Activated CD4-positive, alpha-beta memory T cell treated with anti-CD3 and anti-CD28 coated beads, Interleukin-2, amount 10 ng/mL, durations not matched to agents 7 days and 5 days (primary cell): Measurements from ENCODE around the gene LONP2. TPM values are rescaled to one million over a fixed set of nuclear protein-coding genes. Genes with fewer than 3 reads are reported as not detected.
"Not testable (repeated sequence)": the region's sequence is repeated elsewhere in the genome, so short reads cannot be mapped to it uniquely, and the experiment has no call there.

ENCODE experiments used
- CTCF ChIA-PET: fragments of 350-600 bp; sonication (Branson Sonifier 250); formaldehyde crosslinking; loops from one replicate; lab custom pipeline; 2021; ENCODE audit warnings: antibody characterized with exemption, inconsistent platforms; lab: Charles Lee
- POLR2A ChIA-PET: fragments of 350-600 bp; sonication (Branson Sonifier 250); formaldehyde crosslinking; loops from one replicate; lab custom pipeline; 2021; ENCODE audit warnings: antibody characterized with exemption; lab: Charles Lee
- DNase-seq: peaks from one replicate; pipeline ENCODE4 v3.0.0-alpha.2; 2020
- H3K27ac Mint-ChIP-seq: one replicate; pipeline ENCODE4 v1.8.0; 2021; ENCODE audit warnings: mild to moderate bottlenecking, mixed read lengths
- H3K27me3 Mint-ChIP-seq: one replicate; pipeline ENCODE4 v1.8.0; 2021; ENCODE audit warnings: mixed read lengths
- H3K36me3 Mint-ChIP-seq: one replicate; pipeline ENCODE4 v1.8.0; 2021; ENCODE audit warnings: low read depth, mixed read lengths
- H3K4me1 Mint-ChIP-seq: one replicate; pipeline ENCODE4 v1.8.0; 2021; ENCODE audit warnings: mixed read lengths
- H3K4me3 Mint-ChIP-seq: one replicate; pipeline ENCODE4 v1.8.0; 2021; ENCODE audit warnings: mild to moderate bottlenecking, mixed read lengths
- H3K9me3 Mint-ChIP-seq: one replicate; pipeline ENCODE4 v1.8.0; 2021; ENCODE audit warnings: mixed read lengths
- total RNA-seq, 2 experiments: library from RNA; stranded (reverse); gene quantifications; one replicate each; pipeline ENCODE4 v1.2.3, GENCODE V29; 2021

The LONP2 gene
- total RNA-seq, 2 experiments from 2014 or later, result 50.4 to 52.1 TPM

DNA sequence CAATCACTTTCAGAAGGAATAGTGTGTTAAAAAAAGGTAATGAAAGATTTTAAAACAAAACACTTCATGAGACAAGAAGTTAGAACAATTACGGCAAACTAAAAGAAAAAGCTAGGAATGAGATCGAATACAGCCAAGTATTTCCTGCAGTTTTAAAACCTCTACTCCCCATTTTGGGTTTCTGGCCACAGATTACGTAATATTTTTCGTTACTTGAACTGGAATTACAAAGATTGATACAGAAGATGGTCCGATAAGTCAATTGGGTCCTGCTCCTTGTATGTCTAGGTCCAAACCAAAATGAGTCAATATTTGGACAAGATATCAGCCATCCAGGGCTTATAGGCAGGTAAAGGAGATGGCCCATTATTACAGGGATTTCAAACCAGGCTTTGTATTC lies 88.9 kb downstream of the LONP2 start:
- Mint-ChIP-seq H3K4me3 (no peak overlapping the region), H3K36me3 (peaks cover 32% of the 10 kb centered on the region), H3K4me1 (no peaks in the 10 kb centered on the region), H3K27ac (no peak overlapping the region), H3K27me3 (no peaks in the 10 kb centered on the region), H3K9me3 (no peaks in the 10 kb centered on the region)
- DNase-seq, result no peak
- ChIA-PET CTCF (no interaction called here), POLR2A (no interaction called here)

DNA sequence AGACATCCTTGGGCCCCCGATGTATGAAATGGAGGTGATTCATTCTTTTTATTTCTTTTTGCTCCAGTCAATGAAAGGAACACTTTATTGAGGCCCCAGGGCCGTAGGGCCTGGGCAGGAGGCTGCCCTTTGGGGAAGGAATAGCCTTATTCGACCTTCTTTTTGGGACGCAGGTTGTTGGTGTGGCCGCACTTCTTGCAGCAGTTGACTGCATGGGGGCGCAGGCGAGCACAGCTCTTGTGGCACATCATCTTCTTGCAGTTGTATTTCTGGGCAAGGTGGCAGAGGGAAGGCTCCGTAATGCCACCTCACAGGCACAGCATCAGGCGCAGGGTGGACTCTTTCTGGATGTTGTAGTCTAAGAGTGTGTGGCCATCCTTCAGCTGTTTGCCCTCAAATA lies 90.2 kb downstream of the LONP2 start:
- H3K9me3 Mint-ChIP-seq, result no peaks in the 10 kb centered on the region
- H3K27ac Mint-ChIP-seq, result no peak overlapping the region
- ChIA-PET CTCF (no interaction called here), POLR2A (no interaction called here)
- DNase-seq, result no peak
- H3K27me3 Mint-ChIP-seq, result no peaks in the 10 kb centered on the region
- H3K4me3 Mint-ChIP-seq, result no peak overlapping the region
- H3K4me1 Mint-ChIP-seq, result peaks cover 6% of the 10 kb centered on the region
- peaks cover 41% of the 10 kb centered on the region for H3K36me3 Mint-ChIP-seq

DNA sequence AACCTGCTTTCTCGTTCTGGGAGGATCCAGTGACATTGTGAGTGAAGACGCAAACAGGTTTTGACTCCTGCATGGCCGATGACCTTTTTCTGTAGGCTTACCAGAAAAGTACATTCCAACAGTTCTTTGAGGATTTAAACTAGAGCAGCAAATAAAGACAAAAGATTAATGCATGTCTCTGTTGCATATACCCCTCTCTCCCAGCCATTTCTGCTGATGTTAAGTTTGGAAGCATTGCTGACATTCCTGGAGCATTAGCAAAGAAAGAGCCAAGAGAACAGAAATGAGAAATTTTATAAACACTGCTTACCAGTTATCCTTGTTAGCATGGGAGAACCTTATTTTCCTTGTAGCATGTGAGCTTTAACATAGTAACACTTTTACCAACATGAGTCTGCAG lies 91.9 kb downstream of the LONP2 start:
- Mint-ChIP-seq H3K9me3 (no peaks in the 10 kb centered on the region), H3K4me1 (peaks cover 15% of the 10 kb centered on the region), H3K4me3 (no peak overlapping the region), H3K27ac (no peak overlapping the region), H3K36me3 (peaks cover 41% of the 10 kb centered on the region), H3K27me3 (no peaks in the 10 kb centered on the region)
- POLR2A ChIA-PET, result no interaction called here
- DNase-seq, result no peak
- CTCF ChIA-PET, result interaction anchor here (1.0 to 1.1 kb wide), 2 partner anchors 15 to 294 kb away, joined by 3 to 4 read pairs; no protein-coding TSS in a partner anchor

DNA sequence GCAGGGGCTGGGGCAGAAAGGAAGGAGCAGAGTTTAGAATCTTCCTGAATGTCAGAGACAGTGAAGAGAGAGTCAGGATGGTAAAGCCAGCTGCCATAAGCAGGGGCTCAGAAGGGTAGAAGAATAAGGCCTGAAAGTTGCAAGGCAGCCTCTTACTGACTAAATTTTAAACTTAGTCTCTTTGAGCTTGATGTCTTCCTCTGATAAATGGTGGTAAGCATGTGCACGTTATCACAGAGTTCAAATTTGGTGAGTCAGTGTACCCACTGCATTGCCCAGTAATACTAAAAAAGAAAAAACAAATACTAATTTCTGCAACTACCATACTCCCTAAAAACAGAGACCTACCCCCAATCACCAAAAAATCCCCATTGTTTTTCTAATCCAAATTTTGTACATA lies 96.0 kb downstream of the LONP2 start:
- CTCF ChIA-PET, result interaction anchor here (2.6 kb wide), 1 partner anchor 283 kb away, joined by 7 read pairs; no protein-coding TSS in a partner anchor
- Mint-ChIP-seq H3K9me3 (no peaks in the 10 kb centered on the region), H3K36me3 (peaks cover 51% of the 10 kb centered on the region), H3K27ac (peak overlapping the region; percentile 36), H3K27me3 (no peaks in the 10 kb centered on the region), H3K4me1 (peaks cover 15% of the 10 kb centered on the region), H3K4me3 (no peak overlapping the region)
- no peak for DNase-seq
- POLR2A ChIA-PET, result no interaction called here

DNA sequence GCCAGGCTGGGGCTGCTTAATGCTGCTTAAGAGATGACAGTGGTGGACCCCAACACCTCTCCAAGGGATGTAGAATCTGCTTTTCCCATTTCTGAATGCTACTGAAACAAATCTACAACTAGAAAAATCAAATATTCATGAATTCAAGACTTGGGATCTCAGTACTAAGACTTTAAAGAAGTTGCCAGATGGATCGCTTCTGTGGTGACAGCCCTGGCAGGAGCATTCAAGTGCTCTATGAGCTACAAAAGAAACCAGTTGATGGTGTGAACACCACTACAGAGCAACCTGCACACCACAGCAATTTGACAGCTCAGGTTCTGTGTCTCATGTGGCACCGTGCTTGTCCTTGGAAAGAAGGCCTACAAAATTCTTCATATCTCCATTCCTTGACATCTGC lies 98.5 kb downstream of the LONP2 start:
- Mint-ChIP-seq H3K27ac (no peak overlapping the region), H3K9me3 (no peaks in the 10 kb centered on the region), H3K4me3 (no peak overlapping the region), H3K4me1 (peaks cover 15% of the 10 kb centered on the region), H3K27me3 (no peaks in the 10 kb centered on the region), H3K36me3 (peaks cover 42% of the 10 kb centered on the region)
- ChIA-PET CTCF (interaction anchor here (1.2 to 1.3 kb wide), 2 partner anchors 11 to 281 kb away, joined by 3 to 5 read pairs; no protein-coding TSS in a partner anchor), POLR2A (no interaction called here)
- no peak for DNase-seq

DNA sequence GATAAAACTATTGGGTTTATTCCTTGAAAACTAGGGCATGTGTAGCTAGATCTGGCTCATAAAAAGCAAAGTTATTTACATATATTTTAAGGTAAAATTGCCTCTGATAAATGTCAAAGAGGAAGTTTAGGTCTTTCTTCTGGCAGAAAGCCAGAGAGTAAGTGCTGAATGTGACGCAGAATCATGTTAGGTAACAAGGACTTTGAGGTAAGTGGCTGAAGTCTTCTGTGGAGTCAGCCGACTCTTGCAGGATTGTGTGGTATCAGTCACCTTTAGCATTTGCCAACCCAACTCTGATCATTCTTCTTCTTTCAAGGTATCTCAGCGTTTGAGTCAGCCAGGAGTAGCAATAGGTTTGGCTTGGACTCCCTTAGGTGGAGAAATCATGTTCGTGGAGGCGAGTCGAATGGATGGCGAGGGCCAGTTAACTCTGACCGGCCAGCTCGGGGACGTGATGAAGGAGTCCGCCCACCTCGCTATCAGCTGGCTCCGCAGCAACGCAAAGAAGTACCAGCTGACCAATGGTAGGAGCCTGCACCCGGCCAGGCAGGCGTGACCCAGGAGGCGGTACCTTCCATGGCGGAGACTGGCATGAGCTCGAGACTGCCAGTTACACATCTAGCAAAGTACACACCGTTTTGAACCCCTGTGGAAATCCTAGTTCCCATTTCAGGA lies 103.2 kb downstream of the LONP2 start:
- Mint-ChIP-seq H3K9me3 (no peaks in the 10 kb centered on the region), H3K27me3 (no peaks in the 10 kb centered on the region), H3K4me1 (no peaks in the 10 kb centered on the region), H3K27ac (no peak overlapping the region), H3K36me3 (peaks cover 40% of the 10 kb centered on the region), H3K4me3 (no peak overlapping the region)
- ChIA-PET CTCF (interaction anchor here (1.6 to 2.7 kb wide), 2 partner anchors 276 to 283 kb away, joined by 3 to 11 read pairs; no protein-coding TSS in a partner anchor), POLR2A (no interaction called here)
- DNase-seq, result no peak

DNA sequence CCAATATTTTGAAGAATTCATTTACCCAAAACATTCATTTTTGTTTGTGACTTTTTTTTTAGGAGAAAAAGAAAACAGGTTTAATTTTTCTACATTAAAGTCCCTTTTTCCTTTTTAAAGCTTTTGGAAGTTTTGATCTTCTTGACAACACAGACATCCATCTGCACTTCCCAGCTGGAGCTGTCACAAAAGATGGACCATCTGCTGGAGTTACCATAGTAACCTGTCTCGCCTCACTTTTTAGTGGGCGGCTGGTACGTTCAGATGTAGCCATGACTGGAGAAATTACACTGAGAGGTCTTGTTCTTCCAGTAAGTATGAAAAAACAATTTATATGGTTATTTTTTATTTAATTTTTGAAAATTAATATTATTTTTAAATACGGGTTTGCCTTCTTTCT lies 103.9 kb downstream of the LONP2 start:
- ChIA-PET POLR2A (no interaction called here), CTCF (interaction anchor here (1.6 to 2.7 kb wide), 2 partner anchors 275 to 283 kb away, joined by 3 to 11 read pairs; no protein-coding TSS in a partner anchor)
- Mint-ChIP-seq H3K4me3 (no peak overlapping the region), H3K36me3 (peaks cover 42% of the 10 kb centered on the region), H3K9me3 (no peaks in the 10 kb centered on the region), H3K27ac (no peak overlapping the region), H3K27me3 (no peaks in the 10 kb centered on the region), H3K4me1 (no peaks in the 10 kb centered on the region)
- DNase-seq, result no peak

DNA sequence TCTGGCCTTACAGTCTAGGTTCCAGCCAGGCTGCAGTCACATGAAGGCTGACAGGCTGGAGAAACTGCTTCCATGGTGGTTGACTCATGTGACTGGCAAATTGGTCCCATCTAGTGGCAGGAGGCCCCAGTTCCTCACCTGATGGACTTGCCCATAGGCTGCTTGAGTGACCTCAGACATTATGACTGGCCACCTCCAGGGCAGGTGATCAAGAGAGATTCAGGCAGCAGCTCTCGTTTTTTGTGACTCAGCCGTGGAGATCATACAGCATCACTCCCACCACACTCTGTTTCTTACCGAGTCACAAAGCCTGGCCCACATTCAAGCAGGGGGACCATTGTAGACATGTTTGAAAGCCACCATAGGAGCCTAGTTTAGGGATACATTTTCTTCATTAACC lies 106.6 kb downstream of the LONP2 start:
- ChIA-PET POLR2A (no interaction called here), CTCF (interaction anchor here (0.8 to 11.1 kb wide), 6 partner anchors 10 to 280 kb away, joined by 3 to 116 read pairs (median 4); no protein-coding TSS in a partner anchor)
- H3K27me3 Mint-ChIP-seq, result no peaks in the 10 kb centered on the region
- H3K4me3 Mint-ChIP-seq, result no peak overlapping the region
- peaks cover 50% of the 10 kb centered on the region for H3K36me3 Mint-ChIP-seq
- peaks cover 13% of the 10 kb centered on the region for H3K4me1 Mint-ChIP-seq
- peak overlapping the region; percentile 14 for H3K27ac Mint-ChIP-seq
- DNase-seq, result no peak
- no peaks in the 10 kb centered on the region for H3K9me3 Mint-ChIP-seq

DNA sequence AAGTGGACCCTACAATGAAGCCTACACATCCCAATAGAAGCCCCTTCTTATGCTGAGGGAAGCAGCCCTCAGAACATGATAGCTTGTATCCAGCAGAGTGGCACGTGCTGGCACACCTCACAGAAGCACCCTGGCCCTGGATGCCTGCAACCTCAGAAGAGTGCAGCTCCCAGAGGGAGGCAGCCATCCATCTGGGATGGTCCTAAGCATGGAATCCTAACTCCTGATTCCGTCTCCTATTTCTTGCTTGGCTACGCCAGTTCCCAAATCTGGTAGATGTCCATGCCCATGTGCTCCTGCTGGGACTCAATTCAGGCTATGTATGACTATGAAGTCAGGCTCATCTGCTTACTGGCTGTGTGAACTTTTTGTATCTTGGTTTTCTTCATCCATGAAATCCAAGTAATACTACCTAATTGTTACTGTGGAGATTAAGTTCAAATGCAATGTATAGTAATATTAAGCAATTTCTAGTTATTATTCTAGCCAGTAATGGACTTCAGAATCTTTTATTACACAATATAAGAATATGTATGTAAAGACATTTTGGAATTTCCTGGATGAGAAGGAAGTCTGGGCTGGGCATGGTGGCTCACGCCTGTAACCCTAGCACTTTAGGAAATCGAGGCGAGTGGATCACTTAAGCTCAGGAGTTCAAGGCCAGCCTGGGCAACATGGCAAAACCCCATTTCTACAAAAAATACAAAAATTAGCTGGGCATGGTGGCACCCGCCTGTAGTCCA lies 108.7 kb downstream of the LONP2 start:
- peaks cover 13% of the 10 kb centered on the region for H3K4me1 Mint-ChIP-seq
- no peaks in the 10 kb centered on the region for H3K9me3 Mint-ChIP-seq
- CTCF ChIA-PET, result interaction anchor here (0.6 to 11.1 kb wide), 7 partner anchors 9 to 1577 kb away, joined by 3 to 116 read pairs (median 4); no protein-coding TSS in a partner anchor
- POLR2A ChIA-PET, result interaction anchor here (0.6 to 3.2 kb wide), 2 partner anchors 12 to 121 kb away, joined by 3 to 21 read pairs; no protein-coding TSS in a partner anchor
- peaks cover 48% of the 10 kb centered on the region for H3K36me3 Mint-ChIP-seq
- H3K4me3 Mint-ChIP-seq, result no peak overlapping the region
- no peak overlapping the region for H3K27ac Mint-ChIP-seq
- no peak for DNase-seq
- no peaks in the 10 kb centered on the region for H3K27me3 Mint-ChIP-seq

DNA sequence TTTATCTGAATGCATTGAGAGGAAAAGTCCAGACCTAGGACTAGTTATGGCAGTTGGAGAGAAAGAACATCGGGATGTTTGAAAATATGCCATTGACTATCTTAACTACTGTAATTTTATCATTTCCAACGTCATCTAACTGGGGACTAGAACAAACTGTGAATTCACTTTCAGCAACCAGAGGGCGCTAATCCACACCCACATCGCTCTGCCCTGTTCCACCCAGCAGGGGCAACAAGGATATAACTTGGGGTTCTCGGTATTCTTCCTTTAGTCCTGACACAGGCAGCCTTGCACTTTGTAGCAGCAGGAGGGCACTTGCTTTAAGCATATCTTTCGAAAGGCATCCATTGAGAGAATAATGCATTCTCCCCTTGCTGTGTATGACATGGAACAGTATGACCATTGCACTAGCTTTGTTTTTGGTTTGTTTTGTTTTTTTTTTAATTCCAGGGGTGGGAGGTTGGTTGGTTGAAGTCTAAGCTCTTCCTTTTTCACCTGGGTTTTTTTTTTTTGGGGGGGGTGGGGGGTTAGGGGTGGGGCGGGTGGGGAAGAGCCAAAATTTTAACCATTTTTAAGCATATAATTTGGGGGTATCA lies 109.6 kb downstream of the LONP2 start:
- Mint-ChIP-seq H3K27me3 (no peaks in the 10 kb centered on the region), H3K9me3 (no peaks in the 10 kb centered on the region), H3K36me3 (peaks cover 49% of the 10 kb centered on the region), H3K27ac (peak overlapping the region; percentile 55), H3K4me3 (no peak overlapping the region), H3K4me1 (peaks cover 13% of the 10 kb centered on the region)
- ChIA-PET POLR2A (interaction anchor here (0.6 to 3.2 kb wide), 3 partner anchors 12 to 279 kb away, joined by 3 to 21 read pairs (median 6); no protein-coding TSS in a partner anchor), CTCF (interaction anchor here (0.6 to 11.1 kb wide), 16 partner anchors 11 to 279 kb away, joined by 3 to 116 read pairs (median 4); no protein-coding TSS in a partner anchor)
- DNase-seq, result peak; percentile 73

DNA sequence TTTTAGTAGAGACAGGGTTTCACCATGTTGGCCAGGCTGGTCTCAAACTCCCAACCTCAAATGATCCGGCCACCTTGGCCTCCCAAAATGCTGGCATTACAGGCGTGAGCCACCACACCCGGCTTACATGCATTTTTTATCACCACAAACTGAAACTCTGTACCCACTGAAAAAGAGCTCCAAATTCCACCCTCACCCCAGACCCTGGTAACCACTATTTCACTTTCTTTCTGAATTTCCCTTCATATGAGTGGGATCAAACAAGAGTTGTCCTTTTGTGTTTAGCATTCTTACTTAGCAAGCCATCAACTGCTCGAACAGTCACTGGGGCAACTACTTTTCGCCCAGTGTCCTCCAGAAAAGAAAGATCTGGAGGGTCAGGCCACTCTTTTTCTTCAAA lies 110.3 kb downstream of the LONP2 start:
- ChIA-PET CTCF (interaction anchor here (0.6 to 11.1 kb wide), 18 partner anchors 11 to 278 kb away, joined by 3 to 116 read pairs (median 4); no protein-coding TSS in a partner anchor), POLR2A (interaction anchor here (0.6 to 3.2 kb wide), 4 partner anchors 11 to 278 kb away, joined by 3 to 21 read pairs (median 6); no protein-coding TSS in a partner anchor)
- Mint-ChIP-seq H3K27ac (peak overlapping the region; percentile 12), H3K36me3 (peaks cover 46% of the 10 kb centered on the region), H3K4me1 (peaks cover 13% of the 10 kb centered on the region)
- H3K27me3 Mint-ChIP-seq, H3K4me3 Mint-ChIP-seq, DNase-seq, H3K9me3 Mint-ChIP-seq: not testable (repeated sequence)
